Activated T-cell treated with anti-CD3 and anti-CD28 coated beads, Interleukin-2, amount 50 U/mL, for 24 hours (primary cell): ENCODE measurements around the gene LYPLA2.
A peak's percentile ranks its signal among the peaks of the same experiment; 100 is the strongest.
"Not testable (repeated sequence)": the region's sequence is repeated elsewhere in the genome, so short reads cannot be mapped to it uniquely, and the experiment has no call there.

Experiments
- DNase-seq: peaks from one replicate; pipeline ENCODE4 v3.0.0-alpha.2; 2020
- H3K27ac Mint-ChIP-seq: 2 replicates; pipeline ENCODE4 v1.8.0; 2020; ENCODE audit warnings: mild to moderate bottlenecking, mixed read lengths
- H3K27me3 Mint-ChIP-seq: 2 replicates; pipeline ENCODE4 v1.8.0; 2020; ENCODE audit warnings: mixed read lengths
- H3K36me3 Mint-ChIP-seq: 2 replicates; pipeline ENCODE4 v1.8.0; 2020; ENCODE audit warnings: low read depth, mixed read lengths
- H3K4me1 Mint-ChIP-seq: 2 replicates; pipeline ENCODE4 v1.8.0; 2020; ENCODE audit warnings: low read depth, mixed read lengths
- H3K4me3 Mint-ChIP-seq: 2 replicates; pipeline ENCODE4 v1.8.0; 2020; ENCODE audit warnings: mild to moderate bottlenecking, moderate library complexity, mixed read lengths
- H3K9me3 Mint-ChIP-seq: 2 replicates; pipeline ENCODE4 v1.8.0; 2020; ENCODE audit warnings: mixed read lengths

The LYPLA2 gene

DNA sequence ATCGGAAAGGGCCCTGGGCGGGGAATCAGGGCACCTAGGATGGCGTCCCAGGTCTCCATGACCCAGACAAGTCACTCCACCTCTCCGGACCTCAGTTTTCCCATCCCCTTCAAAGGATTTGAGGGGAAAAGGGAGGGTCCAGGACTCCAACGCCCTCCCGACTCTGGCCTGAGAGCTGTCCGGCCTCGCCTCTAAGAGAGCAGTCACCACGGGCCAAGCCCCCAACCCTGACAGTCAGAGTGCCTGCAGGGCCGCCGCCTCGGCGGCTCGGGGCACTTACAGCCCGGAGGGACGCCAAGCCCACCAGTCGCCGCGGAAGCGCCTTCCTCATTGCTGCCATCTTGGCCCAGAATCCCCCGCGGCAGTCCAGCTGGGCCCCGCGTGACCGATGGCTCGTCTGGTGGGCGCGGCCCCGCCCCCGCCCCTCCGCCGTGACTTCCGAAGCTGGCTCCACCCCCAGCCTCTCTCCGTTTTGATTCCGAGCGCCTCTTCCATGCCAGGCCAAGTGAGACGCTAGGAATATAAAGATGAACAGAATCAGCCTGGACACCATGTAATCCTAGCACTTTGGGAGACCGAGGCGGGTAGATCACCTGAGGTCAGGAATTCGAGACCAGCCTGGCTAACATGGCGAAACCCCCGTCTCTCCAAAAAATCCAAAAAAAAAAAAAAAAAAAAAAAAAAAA lies 34.3 kb downstream of the LYPLA2 start, which contains the start of gene HMGCL:
TSS of gene HMGCL (minus strand) at position 354 of the 686 bp plus-strand sequence. CDS start at position 340, 14 bp downstream.
- Mint-ChIP-seq H3K27me3 (no peaks in the 10 kb centered on the region), H3K36me3 (peaks cover 14% of the 10 kb centered on the region), H3K4me1 (peaks cover 20% of the 10 kb centered on the region), H3K4me3 (peak within 1 kb of the TSS; percentile 99), H3K27ac (peak within 1 kb of the TSS; percentile 97), H3K9me3 (no peaks in the 10 kb centered on the region)
- peak; percentile 91 for DNase-seq

DNA sequence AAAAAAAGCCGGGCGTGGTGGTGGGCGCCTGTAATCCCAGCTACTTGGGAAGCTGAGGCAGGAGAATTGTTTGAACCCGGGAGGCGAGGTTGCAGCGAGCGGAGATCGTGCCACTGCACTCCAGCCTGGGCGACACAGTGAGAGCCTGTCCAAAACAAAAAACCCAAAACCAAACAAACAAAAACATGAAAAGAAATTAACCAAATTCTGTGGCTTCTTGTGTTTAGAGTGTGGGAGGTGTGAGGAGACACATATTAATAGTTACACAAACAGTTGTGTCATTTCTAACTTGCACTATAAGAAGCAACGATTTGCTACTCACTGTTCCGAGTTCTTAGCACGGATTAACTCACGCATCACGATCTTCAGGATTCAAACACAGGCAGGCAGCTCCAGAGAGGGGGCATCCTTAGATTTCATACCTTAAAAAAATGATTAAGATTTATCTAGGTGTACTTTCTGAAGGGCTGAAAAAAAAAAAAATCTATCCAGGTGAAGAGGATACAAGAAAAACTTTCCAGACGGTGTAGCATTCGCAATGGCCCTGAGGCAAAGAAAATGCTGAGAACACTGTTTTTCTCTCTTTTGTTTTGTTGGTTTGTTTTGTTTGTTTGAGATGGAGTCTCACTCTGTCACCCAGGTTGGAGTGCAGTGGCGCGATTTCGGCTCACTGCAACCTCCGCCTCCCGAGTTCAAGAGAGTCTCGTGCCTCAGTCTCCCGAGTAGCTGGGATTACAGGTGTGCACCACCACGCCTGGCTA lies 35.0 kb downstream of the LYPLA2 start:
- peaks cover 23% of the 10 kb centered on the region for H3K4me1 Mint-ChIP-seq
- no peaks in the 10 kb centered on the region for H3K9me3 Mint-ChIP-seq
- H3K36me3 Mint-ChIP-seq: peaks cover 13% of the 10 kb centered on the region
- H3K27me3 Mint-ChIP-seq: no peaks in the 10 kb centered on the region
- DNase-seq: no peak
- peak overlapping the region; percentile 97 for H3K27ac Mint-ChIP-seq
- H3K4me3 Mint-ChIP-seq: peak overlapping the region; percentile 99

DNA sequence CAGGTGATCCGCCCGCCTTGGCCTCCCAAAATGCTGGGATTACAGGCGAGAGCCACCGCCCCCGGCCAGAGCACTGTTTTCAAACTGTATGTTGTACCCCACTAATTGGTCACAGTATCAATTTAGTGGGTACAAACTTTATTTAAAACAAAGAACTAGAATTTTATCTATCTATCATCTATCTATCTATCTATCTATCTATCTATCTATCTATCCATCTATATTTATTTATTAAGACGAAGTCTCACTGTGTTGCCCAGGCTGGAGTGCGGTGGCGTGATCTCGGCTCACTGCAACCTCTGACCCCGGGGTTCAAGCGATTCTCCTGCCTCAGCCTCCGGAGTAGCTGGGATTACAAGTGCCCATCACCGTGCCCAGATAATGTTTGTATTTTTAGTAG lies 35.6 kb downstream of the LYPLA2 start:
- not testable (repeated sequence) for DNase-seq, H3K9me3 Mint-ChIP-seq, H3K4me3 Mint-ChIP-seq, H3K27ac Mint-ChIP-seq, H3K27me3 Mint-ChIP-seq
- peaks cover 13% of the 10 kb centered on the region for H3K36me3 Mint-ChIP-seq
- H3K4me1 Mint-ChIP-seq: peaks cover 23% of the 10 kb centered on the region

DNA sequence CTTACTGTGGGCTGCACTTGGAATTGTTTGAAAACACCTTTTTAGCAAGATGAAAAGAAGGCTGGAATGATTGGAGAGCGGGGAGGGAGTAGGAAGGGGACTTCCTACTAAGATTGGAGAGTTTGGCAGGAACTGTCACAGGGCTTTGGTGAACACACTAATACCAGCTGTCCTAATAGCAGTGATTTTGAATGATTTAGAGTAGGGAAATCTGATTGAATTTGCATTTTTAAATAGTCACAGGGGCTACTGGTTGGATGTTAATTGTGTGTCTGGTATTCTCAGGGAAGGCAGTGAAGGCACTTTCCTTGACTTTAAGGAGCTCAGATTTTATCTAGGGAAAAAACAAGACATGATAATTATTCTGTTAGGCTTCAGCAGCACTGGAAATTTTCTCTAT lies 36.8 kb downstream of the LYPLA2 start:
- no peak overlapping the region for H3K4me3 Mint-ChIP-seq
- no peak overlapping the region for H3K27ac Mint-ChIP-seq
- no peak for DNase-seq

DNA sequence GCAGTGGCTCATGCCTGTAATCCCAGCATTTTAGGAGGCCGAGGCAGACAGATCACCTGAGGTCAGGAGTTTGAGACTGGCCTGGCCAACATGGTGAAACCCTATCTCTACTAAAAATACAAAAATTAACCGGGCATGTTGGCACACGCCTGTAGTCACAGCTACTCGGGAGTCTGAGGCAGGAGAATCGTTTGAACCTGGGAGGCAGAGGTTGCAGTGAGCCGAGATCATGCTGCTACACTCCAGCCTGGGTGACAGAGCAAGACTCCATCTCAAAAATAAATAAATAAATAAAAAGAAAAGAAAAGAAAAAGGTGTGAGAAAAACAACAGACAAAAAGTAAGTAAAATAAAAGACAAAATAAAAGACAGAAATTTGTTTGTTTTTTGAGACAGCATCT lies 43.2 kb downstream of the LYPLA2 start:
- H3K27me3 Mint-ChIP-seq, DNase-seq, H3K36me3 Mint-ChIP-seq, H3K9me3 Mint-ChIP-seq, H3K4me3 Mint-ChIP-seq, H3K27ac Mint-ChIP-seq: not testable (repeated sequence)
- peaks cover 20% of the 10 kb centered on the region for H3K4me1 Mint-ChIP-seq

More for the DNA sequence above, 36.8 kb downstream of the LYPLA2 start:
- Mint-ChIP-seq H3K27me3 (no peaks in the 10 kb centered on the region), H3K9me3 (no peaks in the 10 kb centered on the region), H3K4me1 (peaks cover 23% of the 10 kb centered on the region), H3K36me3 (peaks cover 13% of the 10 kb centered on the region)

DNA sequence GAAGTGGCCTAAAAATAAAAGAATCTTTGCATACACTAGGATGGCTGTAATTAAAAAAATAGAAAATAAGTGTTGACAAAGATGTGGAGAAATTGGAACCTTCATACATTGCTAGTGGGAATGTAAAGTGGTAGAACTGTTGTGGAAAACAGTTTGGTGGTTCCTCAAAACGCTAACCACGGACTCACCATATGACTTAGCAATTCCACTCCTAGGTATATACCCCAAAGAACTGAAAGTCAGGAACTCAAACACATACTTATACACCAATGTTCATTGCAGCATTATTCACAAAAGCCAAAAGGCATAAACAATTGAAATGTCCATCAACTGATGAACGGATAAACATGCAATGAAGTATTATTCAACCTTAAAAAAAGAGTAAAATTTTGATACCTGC lies 45.1 kb downstream of the LYPLA2 start:
- no peaks in the 10 kb centered on the region for H3K36me3 Mint-ChIP-seq
- H3K9me3 Mint-ChIP-seq: no peaks in the 10 kb centered on the region
- H3K4me3 Mint-ChIP-seq: no peak overlapping the region
- H3K27me3 Mint-ChIP-seq: peaks cover 6% of the 10 kb centered on the region
- peaks cover 17% of the 10 kb centered on the region for H3K4me1 Mint-ChIP-seq
- no peak overlapping the region for H3K27ac Mint-ChIP-seq
- no peak for DNase-seq

DNA sequence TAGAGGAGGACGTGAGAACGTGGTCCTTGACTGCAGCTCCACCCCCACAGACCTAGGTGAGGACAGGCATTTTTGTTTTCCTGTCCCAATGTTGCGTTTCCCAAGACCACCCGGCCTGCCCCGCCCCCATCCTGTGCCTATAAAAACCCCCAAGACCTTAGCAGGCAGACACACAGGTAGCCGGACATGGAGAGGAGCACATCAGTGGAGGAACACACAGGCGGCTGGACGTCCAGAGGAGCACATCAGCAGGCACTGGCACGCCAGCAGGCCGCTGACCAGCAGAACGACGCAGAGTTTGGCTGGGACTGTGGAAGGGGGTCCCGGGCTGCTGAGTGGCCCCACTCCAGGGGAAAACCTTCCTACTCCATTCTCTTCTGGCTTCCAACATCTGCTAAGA lies 47.0 kb downstream of the LYPLA2 start:
- Mint-ChIP-seq H3K4me1 (peaks cover 17% of the 10 kb centered on the region), H3K9me3 (no peaks in the 10 kb centered on the region), H3K36me3 (no peaks in the 10 kb centered on the region), H3K27ac (no peak overlapping the region), H3K27me3 (peaks cover 6% of the 10 kb centered on the region), H3K4me3 (peak overlapping the region; percentile 70)
- DNase-seq: peak; percentile 39

DNA sequence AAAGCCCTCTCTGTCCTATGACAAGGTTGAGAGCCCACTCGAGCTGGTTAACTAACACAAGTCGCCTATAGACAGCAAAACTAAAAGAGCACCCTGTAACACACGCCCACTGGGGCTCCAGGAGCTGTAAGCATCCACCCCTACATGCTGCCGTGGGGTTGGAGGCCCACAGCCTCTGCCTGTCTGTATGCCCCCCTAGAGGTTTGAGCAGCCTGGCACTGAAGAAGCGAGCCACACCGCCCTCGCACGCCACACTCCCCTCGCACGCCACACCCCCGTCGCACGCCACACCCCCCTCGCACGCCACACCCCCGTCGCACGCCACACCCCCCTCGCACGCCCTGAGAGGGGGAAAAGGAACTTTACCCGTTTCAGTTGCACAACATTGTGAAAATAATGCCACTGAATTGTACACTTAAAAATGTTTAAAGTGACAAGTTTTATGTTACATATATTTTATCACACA lies 47.5 kb downstream of the LYPLA2 start:
- Mint-ChIP-seq H3K4me3 (peak overlapping the region; percentile 70), H3K27ac (peak overlapping the region; percentile 6), H3K36me3 (no peaks in the 10 kb centered on the region), H3K9me3 (no peaks in the 10 kb centered on the region), H3K27me3 (peaks cover 6% of the 10 kb centered on the region), H3K4me1 (peaks cover 17% of the 10 kb centered on the region)
- peak; percentile 85 for DNase-seq

DNA sequence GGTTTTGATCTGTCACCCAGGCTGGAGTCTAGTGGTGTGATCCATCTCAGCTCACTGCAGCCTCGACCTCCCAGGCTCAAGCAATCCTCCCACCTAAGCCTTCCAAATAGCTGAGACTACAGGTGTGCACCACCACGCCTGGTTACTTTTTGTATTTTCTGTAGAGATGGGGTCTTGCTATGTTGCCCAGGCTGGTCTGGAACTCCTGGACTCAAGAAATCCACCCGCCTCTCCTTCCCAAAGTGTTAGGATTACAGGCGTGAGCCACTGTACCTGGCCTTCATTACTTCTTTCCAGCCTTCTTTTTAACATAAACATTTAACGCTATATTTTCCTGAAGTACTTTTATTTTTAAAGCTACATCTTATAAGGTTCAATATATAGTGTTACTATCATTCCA lies 52.7 kb downstream of the LYPLA2 start:
- H3K9me3 Mint-ChIP-seq: no peaks in the 10 kb centered on the region
- peaks cover under 1% of the 10 kb centered on the region for H3K4me1 Mint-ChIP-seq
- no peaks in the 10 kb centered on the region for H3K27me3 Mint-ChIP-seq
- H3K27ac Mint-ChIP-seq: no peak overlapping the region
- H3K36me3 Mint-ChIP-seq: peaks cover 32% of the 10 kb centered on the region
- H3K4me3 Mint-ChIP-seq: no peak overlapping the region
- no peak for DNase-seq
